ENCODE data around the gene CMTM1.
"Not testable (repeated sequence)": the region's sequence is repeated elsewhere in the genome, so short reads cannot be mapped to it uniquely, and the experiment has no call there.

Gene CMTM1

DNA sequence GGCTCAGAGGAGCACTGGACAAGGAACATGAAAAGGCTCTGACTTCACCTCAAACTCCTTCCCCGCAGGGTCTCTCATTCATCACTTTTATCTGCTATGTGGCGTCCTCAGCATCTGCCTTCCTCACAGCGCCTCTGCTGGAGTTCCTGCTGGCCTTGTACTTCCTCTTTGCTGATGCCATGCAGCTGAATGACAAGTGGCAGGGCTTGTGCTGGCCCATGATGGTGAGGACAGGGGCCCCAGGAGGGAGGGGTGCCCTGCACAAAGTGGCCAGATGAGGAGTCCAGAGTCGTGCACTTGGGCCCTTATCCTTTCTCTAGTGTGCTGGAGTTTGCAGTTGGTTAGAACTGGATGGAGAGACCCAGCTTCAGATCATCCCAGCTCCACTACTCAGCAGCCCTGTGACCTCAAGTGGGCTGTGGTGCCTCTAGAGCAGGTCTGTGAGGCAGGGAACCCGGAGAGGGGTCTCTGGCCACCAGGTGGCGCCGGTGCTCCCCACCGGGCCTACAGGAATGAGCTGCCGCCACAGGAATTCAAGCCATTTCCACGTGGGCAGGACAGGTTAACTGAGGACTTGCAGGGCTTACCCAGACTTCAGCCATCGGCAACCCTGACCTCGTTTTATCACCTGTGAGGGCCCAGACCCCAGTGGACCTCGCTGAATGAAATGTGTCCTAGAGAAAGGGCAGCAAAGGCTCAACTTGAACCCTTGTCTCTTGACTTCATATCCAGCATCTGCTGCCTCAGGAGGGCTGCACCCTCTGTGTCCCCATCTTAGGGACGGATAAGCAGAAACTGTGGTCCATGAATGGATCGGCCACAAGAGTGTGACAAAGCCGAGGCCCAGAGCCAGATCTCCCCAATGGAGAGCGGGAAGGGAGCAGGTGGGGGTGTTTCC, 42.3 kb downstream of the CMTM1 start:
- DNase-seq (ENCODE audit: low read depth, low spot score) = peak; percentile 57
- H3K27ac ChIP-seq = no peak overlapping the region

DNA sequence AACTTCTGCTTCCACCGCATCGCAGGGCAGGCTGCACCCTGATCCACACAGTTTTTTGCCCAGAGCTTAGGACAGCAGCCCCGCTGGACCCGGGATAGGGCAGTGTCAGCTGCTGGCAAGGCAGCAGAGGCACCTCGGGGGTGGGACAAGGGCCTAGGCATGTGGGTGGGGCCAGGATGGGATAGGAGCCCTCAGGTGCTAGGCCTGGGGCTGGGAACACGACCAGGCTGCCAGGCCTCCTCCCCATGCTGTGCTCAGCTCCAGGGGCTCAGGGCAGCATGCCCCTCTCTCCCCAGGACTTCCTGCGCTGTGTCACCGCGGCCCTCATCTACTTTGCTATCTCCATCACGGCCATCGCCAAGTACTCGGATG, 42.9 kb downstream of the CMTM1 start:
- DNase-seq (ENCODE audit: low read depth, low spot score) = no peak
- H3K27ac ChIP-seq = no peak overlapping the region

DNA sequence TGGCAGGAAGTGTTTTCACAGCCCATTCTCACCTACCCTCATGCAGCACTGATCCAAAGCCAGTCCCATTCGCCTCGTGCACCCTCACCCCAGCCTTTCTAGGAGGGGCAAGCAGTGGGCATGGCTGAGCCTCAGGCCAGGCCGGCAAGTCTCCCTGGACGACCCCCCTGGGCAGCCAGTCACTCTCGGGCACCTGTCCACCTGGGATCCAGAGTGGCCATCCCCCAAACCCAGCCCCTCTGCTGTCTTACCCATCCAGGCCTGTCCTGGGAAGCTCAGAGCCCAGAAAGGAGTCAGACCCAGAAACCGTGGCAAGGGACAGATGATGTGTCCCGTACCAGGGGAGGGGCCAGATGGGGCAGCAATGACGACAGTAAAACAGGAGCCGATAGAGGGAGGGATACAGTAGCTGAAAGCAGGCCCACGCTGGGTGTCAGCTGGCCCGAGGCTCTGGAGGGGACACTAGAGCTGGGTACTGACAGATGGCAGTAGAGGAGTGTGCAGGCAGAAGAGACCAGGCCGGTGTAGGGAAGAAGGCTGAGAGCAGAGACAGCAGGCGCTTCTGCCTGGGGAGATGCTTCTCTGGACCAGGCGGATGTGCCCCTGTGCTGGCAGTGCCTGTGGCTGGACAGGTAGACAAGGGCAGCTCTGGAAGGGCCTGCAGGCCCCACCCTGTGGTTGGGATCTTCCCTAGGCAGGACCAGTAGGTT, 44.0 kb downstream of the CMTM1 start:
- H3K27ac ChIP-seq = no peak overlapping the region
- DNase-seq (ENCODE audit: low read depth, low spot score) = no peak

DNA sequence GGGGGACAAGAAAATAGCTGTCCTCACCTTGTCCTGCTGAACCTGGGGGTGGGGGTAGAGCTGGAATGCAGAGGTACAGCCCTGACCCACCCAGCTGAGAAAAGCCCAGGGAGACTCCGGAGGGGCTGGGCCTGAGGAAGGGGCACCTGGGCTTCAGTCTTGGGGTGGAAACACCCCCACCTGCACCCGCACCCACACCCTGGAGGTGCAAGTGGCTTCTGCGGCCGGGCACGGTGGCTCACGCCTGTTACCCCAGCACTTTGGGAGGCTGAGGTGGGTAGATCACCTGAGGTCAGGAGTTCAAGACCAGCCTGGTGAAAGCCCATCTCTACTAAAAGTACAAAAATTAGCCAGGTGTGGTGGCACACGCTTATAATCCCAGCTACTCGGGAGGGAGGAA, 45.7 kb downstream of the CMTM1 start:
- H3K27ac ChIP-seq; DNase-seq (ENCODE audit: low read depth, low spot score): not testable (repeated sequence)

DNA sequence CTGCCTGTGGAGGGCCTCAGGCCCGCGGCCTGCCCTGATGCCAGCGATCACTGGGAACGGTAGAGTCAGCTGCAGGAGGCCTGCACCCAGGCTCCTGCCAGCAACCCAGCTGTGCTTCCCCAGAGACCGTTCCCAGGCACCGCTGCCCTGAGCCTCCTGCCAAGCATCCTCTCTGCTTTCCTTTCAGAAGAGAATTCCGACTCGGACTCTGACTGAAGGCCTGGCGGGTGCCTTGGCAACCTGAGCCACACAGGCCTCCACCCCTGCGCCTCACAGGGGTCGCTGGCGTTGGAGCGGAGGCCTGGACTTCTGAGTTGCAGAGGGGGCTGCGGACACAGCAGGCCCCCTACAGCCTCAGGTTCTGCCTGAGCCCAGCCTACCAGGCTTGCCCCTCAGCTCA, 46.2 kb downstream of the CMTM1 start:
- no peak for DNase-seq (ENCODE audit: low read depth, low spot score)
- no peak overlapping the region for H3K27ac ChIP-seq

DNA sequence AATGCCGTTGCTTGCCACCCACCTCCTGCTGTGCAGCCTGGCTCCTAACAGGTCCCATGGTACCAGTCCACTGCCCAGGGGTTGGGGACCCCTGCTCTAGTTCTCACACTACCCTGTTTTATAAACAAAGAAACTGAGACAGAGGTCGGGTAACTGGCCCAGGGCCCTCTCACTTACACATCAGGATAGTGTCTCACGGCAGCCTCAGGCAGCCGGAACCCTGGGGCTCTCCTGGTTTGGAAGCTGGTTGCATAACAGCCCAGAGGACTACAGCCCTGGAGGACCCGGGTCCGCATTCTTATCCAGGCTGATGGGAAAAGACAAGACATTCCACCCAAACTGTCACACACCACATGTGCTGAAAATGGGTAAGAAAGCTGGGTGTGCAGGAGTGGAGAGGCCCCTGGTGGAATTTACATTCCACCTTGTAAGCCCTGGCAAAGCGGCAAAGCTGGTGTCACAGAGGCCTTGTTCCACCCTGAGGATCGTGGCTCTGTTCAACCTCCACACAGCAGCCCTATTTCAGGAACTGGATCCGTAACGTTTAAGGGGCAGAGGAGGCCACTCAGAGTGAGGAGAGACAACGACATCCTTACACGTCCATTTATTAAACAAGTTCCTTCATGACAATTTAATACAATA, 48.0 kb downstream of the CMTM1 start:
- no peak for DNase-seq (ENCODE audit: low read depth, low spot score)
- no peak overlapping the region for H3K27ac ChIP-seq

DNA sequence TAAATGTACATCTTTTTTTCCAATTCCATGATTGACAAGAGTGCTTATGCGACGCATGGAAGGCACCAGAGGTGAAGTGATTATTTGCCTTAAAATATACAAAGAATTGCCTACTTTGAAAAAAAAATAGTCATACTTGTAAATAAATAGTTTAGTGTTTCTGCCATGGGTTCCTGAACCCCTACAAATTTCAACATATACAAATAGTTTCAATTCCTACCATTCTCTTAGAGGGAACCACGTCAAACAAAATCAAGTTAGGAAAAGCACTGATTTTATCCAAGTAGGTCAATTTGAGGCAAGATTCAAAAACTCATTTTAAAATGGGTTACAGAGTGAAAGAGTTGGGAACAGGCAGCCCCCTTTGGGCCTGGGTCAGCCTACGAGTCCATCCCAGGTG, 49.9 kb downstream of the CMTM1 start:
- DNase-seq (ENCODE audit: low read depth, low spot score) = no peak
- H3K27ac ChIP-seq = no peak overlapping the region

DNA sequence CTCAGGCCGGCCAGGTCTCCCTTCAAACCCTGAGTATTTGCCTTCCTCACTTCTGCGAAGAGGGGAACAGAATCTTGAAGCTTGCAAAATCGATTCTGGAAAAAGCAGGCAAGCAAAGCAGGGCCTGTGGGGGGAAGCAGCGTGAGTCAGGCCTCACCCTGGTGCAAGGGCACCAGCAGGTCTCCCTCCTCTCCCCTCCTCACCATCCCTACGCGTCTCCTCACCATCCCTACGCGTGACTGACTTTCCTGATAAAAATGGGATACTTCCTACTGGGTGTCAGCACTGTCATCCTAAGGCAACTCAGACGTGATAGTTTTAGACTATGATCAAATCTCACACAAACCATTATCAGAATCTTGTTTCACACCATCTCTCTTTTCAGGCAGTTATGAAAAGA, 50.4 kb downstream of the CMTM1 start:
- DNase-seq (ENCODE audit: low read depth, low spot score) = no peak
- no peak overlapping the region for H3K27ac ChIP-seq

DNA sequence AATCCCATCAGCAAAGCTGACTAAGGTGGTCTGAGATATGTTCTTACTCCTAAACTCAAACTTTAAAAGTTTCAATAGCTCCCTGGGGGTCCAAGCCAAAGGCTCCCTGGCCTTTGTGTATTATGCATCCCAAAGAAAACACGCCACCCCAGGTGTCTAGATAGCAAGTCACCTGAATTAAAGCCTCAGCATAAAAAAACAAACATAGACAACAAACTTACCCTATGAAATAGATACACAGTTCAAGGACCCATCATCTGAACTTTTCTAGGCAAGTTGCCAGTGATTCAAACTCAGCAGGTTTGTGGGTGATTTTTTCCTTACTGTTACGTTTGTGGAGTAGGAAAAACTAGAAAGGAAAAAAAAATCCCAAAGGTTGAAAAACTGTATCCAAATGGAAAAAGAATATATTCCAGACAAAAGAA, 50.8 kb downstream of the CMTM1 start:
- DNase-seq (ENCODE audit: low read depth, low spot score) = no peak
- H3K27ac ChIP-seq = no peak overlapping the region

DNA sequence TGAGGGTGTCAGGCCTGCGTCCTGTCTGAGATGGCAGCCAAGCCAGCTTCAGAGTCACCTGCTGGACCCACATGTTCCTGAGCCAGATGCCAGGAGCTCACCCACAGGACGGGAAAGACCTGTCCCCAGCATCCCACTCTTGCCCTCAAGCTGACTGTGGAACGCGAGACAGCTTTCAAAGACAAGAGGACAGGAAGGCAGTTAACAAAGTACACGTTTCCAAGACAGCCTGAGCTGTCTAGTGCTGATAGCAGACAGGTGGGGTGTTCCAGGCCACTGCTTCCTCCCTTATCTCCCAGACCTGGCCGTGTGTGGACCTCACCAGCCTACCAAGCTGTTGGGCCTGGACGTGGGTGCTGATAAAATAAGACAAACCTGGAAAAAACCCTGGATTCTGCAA, 51.5 kb downstream of the CMTM1 start:
- DNase-seq (ENCODE audit: low read depth, low spot score) = no peak
- H3K27ac ChIP-seq = peak overlapping the region; percentile 79

DNA sequence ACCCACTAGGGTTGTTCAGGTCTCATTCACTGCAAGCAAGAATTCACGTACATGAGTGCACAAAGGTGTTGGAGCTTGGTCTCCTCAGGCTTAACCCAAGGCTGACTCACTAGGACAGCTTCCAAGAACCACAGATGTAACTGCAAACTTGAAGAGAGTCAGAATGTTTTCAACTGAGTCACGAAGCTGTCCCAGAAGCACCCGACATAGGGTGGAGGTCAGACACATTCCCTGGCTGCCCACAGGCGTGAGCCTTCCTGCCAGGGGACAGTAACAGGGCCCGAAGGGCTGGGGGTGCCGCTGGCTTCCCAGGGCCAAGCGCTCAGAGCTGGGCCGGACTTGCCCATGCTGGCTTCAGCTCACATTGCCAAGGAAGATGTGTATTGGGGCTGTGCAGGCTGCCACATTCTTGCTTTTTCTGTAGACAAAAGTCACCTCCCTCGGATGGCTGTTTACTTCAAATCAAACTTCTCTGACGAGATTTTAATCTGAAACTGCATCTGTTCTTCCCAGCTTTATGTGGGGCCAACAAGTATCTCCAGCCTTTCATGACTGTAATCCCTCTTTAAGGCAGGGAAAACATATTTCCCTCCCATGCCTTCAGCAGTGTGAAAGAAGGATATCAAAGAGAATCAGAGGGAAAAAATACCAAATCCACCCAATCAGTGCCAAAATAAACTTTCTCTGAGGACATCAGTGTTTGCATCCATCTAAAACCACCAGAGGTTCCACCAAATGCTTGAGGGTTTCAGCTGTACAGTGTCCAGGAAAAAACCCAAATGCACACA, 52.5 kb downstream of the CMTM1 start:
- H3K27ac ChIP-seq = peak overlapping the region; percentile 79
- DNase-seq (ENCODE audit: low read depth, low spot score) = peak; percentile 83

DNA sequence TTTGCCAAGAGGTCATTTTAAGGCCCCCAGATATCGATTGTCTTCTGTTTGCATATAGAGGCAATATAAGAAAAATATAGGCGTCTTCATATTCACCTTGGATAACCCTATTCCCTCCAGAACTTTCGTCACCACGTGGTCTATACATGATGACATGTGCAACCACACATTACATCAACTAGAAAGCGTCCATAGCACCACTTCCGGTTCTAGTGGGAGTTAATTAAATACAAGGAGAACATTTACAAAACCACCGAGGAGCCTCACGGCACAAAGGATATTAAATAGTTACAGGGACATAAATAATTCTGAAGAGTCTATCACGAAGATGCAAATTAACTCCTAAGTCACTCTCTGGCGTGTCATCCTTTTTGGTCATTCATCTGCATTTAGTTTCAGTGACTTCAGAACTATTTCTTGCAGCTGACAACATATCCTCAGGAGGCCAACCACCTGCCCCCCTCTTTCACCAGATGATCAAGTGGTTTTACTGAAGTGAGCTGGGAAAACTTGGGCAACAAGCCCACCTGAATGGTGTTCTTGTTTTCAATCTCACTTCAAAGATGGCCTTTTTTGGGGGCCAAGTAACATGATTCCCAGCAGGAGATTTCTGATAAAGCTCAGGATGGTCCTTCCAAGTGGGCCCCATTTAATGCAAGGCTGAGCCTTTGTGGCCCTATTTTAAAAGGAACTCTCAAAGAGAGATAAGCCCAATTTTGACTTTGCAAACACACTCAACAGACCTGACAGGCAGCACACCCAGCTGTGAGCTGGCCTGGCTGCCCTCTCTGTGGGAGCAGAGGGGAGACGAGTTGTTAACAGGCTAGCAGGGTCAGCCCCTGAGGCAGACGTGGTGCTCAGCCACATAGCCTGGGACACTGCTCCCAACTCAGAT, 53.5 kb downstream of the CMTM1 start:
- peak overlapping the region; percentile 79 for H3K27ac ChIP-seq
- no peak for DNase-seq (ENCODE audit: low read depth, low spot score)

DNA sequence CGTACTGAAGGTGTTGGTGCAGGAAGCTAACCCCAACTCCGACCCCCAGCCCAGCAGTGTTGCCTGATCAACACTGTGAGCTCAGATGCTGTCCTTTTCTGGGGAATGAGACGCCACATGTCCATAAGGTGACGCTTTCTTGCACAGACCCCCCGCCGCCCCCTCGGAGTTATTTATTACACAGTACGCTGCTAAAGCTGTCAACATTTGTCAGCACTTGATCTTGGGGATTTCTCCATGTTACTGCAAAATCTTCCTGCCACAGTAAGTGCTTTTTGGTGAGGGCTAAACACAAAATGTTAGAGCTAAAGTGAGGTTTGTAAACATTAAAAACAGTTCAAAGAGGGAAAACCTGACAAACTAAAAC, 54.2 kb downstream of the CMTM1 start:
- no peak for DNase-seq (ENCODE audit: low read depth, low spot score)
- H3K27ac ChIP-seq = peak overlapping the region; percentile 79

DNA sequence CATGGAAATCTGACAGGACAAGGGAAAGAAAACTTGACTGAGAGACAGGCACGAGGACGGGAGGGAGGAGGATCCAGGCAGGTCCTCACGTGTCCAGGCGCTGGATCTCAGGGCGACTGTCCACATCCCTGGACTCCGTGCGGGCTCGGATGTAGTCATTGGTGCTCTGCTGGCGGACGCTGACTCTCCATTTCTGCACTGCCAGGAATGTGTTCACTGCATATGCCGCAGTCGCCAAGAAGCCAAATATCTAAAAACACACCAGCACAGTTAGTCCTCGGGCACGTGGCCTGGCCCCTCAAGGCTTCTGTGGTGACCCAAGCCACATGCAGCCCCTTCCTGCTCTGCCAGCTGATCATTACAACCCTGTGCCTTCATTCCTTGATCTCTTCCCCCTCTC, 55.7 kb downstream of the CMTM1 start:
- H3K27ac ChIP-seq = no peak overlapping the region
- no peak for DNase-seq (ENCODE audit: low read depth, low spot score)

DNA sequence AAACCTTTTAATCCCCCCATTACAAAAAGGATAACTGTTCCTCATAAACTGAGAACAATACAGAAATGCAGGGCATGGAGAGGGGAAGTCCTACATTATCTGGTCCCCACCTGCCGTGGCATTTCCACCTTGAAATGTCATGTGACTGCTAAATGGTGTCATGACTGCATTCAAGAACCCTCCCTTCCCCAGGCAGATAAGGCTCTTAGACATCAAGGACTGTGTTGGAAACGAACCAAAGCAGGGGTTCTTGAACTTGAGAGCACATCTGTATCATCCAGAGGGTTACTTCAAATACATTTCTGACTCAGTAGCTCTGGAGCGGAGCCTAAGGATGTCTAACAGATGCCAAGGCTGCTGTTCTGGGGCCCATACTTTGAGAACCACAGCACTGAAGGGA, 56.6 kb downstream of the CMTM1 start:
- H3K27ac ChIP-seq = no peak overlapping the region
- no peak for DNase-seq (ENCODE audit: low read depth, low spot score)

DNA sequence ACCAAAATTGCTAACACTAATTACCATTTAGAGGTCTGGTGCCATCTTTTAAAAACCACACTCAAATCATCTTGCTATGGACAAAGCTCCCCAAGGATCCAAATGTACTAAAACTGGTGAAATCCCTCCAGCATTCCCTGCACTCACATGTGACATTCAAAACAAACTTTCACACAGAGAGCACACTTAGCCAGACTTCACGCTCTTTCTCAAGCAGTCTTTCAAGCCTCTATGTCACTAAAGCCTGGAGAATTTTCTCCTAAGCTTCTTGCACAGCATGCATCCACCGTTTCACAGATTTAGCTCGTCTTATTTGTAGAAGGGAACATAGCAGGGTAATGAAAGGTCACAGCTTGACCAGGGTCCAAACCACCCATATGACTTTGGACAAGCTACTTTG, 57.5 kb downstream of the CMTM1 start:
- no peak for DNase-seq (ENCODE audit: low read depth, low spot score)

DNA sequence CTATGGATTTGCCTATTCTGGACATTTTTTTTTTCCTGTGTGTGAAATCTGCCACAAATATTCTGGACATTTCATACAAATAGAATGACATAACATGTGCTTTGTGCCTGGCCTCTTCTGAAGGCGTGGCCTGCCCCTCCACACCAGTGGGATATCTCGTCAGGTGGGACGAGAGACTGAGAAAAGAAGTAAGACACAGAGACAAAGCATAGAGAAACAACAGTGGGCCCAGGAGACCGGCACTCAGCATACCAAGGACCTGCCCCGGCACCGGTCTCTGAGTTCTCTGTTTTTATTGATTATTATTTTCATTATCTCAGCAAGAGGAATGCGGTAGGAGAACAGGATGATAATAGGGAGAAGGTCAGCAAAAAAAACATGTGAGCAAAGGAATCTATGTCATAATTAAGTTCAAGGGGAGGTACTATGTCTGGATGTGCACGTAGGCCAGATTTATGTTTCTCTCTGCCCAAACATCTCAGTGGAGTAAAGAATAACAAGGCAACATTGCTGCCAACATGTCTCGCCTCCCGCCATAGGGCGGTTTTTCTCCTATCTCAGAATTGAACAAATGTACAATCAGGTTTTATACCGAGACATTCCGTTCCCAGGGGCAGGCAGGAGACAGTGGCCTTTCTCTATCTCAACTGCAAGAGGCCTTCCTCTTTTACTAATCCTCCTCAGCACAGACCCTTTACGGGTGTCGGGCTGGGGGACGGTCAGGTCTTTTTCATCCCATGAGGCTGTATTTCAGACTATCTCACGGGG, 61.6 kb downstream of the CMTM1 start:
- H3K27ac ChIP-seq; DNase-seq (ENCODE audit: low read depth, low spot score): not testable (repeated sequence)

More for the DNA sequence above, 57.5 kb downstream of the CMTM1 start:
- H3K27ac ChIP-seq = no peak overlapping the region

Measured in epithelial cell of prostate (primary cell).